KMS-11 (cell line): ENCODE results near the gene LRRC4C.

Experiments used
- H2AFZ ChIP-seq: fragments of 200-600 bp; sonication (generic); 2 replicates; pipeline ENCODE4 v1.6.1; 2016; ENCODE audit warnings: antibody characterized with exemption, mixed run types, low read depth
- H3K27ac ChIP-seq: fragments of 200-600 bp; sonication (generic); 2 replicates; pipeline ENCODE4 v1.6.1; 2016; ENCODE audit warnings: mild to moderate bottlenecking, mixed run types
- H3K27me3 ChIP-seq: fragments of 200-600 bp; sonication (generic); 2 replicates; pipeline ENCODE4 v1.6.1; 2017; ENCODE audit warnings: mild to moderate bottlenecking, low read depth, mixed run types, moderate library complexity; ENCODE audit not compliant: insufficient read depth
- H3K36me3 ChIP-seq: fragments of 200-600 bp; sonication (generic); 2 replicates; pipeline ENCODE4 v1.6.1; 2017; ENCODE audit warnings: mild to moderate bottlenecking, mixed run types; ENCODE audit not compliant: insufficient read depth
- H3K4me1 ChIP-seq: fragments of 200-600 bp; sonication (generic); 2 replicates; pipeline ENCODE4 v1.6.1; 2016; ENCODE audit warnings: mild to moderate bottlenecking, low read depth, mixed run types; ENCODE audit not compliant: poor library complexity, severe bottlenecking
- H3K4me2 ChIP-seq: fragments of 200-600 bp; sonication (generic); 2 replicates; pipeline ENCODE4 v1.7.0; 2016; ENCODE audit warnings: mild to moderate bottlenecking, mixed run types
- H3K4me3 ChIP-seq: fragments of 200-600 bp; sonication (generic); IDR thresholded peaks from 2 replicates; pipeline ENCODE4 v1.6.1; 2017; ENCODE audit warnings: low read depth, low read length, mixed read lengths; ENCODE audit not compliant: insufficient read depth
- H3K79me2 ChIP-seq: fragments of 200-600 bp; sonication (generic); 2 replicates; pipeline ENCODE4 v1.6.1; 2016; ENCODE audit warnings: low read depth, mixed run types; ENCODE audit not compliant: insufficient read depth
- H3K9ac ChIP-seq: fragments of 200-600 bp; sonication (generic); 2 replicates; pipeline ENCODE4 v1.6.1; 2016; ENCODE audit warnings: mild to moderate bottlenecking, mixed run types
- H4K20me1 ChIP-seq: fragments of 200-600 bp; sonication (generic); 2 replicates; pipeline ENCODE4 v1.6.1; 2016; ENCODE audit warnings: mild to moderate bottlenecking, mixed run types; ENCODE audit not compliant: insufficient read depth
- CTCF ChIP-seq: fragments of 200-600 bp; sonication (generic); conservative IDR thresholded peaks from 2 replicates; pipeline ENCODE4 v1.6.1; 2017; ENCODE audit warnings: low read depth, mild to moderate bottlenecking, antibody characterized with exemption, low read length, moderate library complexity, mixed read lengths

LRRC4C gene

GRCh38 chr11:40713083-40713482 lies 746.4 kb downstream of the LRRC4C start:
- H3K9ac ChIP-seq, result no peak overlapping the region
- TF ChIP-seq CTCF, result no peak
- no peak overlapping the region for H2AFZ ChIP-seq
- H3K4me3 ChIP-seq, result no peak overlapping the region
- H3K4me1 ChIP-seq, result no peaks in the 10 kb centered on the region
- no peaks in the 10 kb centered on the region for H3K36me3 ChIP-seq
- H4K20me1 ChIP-seq, result no peaks in the 10 kb centered on the region
- H3K4me2 ChIP-seq, result no peak overlapping the region
- no peaks in the 10 kb centered on the region for H3K27me3 ChIP-seq
- no peak overlapping the region for H3K27ac ChIP-seq
- no peaks in the 10 kb centered on the region for H3K79me2 ChIP-seq

GRCh38 chr11:40701027-40701426 lies 758.4 kb downstream of the LRRC4C start:
- Histone ChIP-seq H3K4me1 (no peaks in the 10 kb centered on the region), H3K4me2 (no peak overlapping the region), H3K9ac (no peak overlapping the region), H4K20me1 (no peaks in the 10 kb centered on the region), H3K4me3 (no peak overlapping the region), H3K79me2 (no peaks in the 10 kb centered on the region), H3K27ac (no peak overlapping the region), H3K27me3 (no peaks in the 10 kb centered on the region), H2AFZ (no peak overlapping the region), H3K36me3 (no peaks in the 10 kb centered on the region)
- TF ChIP-seq CTCF, result no peak

GRCh38 chr11:40689823-40690222 lies 769.6 kb downstream of the LRRC4C start:
- no peaks in the 10 kb centered on the region for H3K36me3 ChIP-seq
- no peaks in the 10 kb centered on the region for H3K4me1 ChIP-seq
- H3K79me2 ChIP-seq, result no peaks in the 10 kb centered on the region
- H2AFZ ChIP-seq, result no peak overlapping the region
- no peak overlapping the region for H3K9ac ChIP-seq
- no peak overlapping the region for H3K4me2 ChIP-seq
- no peak for TF ChIP-seq CTCF
- no peaks in the 10 kb centered on the region for H4K20me1 ChIP-seq
- H3K4me3 ChIP-seq, result no peak overlapping the region
- no peak overlapping the region for H3K27ac ChIP-seq
- H3K27me3 ChIP-seq, result no peaks in the 10 kb centered on the region

- H3K4me2 ChIP-seq, result no peak overlapping the region
- TF ChIP-seq CTCF, result no peak
- no peaks in the 10 kb centered on the region for H3K36me3 ChIP-seq
- no peak overlapping the region for H3K27ac ChIP-seq
- H3K4me1 ChIP-seq, result no peaks in the 10 kb centered on the region
- H2AFZ ChIP-seq, result no peak overlapping the region
- no peak overlapping the region for H3K9ac ChIP-seq
- no peak overlapping the region for H3K4me3 ChIP-seq
- no peaks in the 10 kb centered on the region for H4K20me1 ChIP-seq
- no peaks in the 10 kb centered on the region for H3K27me3 ChIP-seq
- no peaks in the 10 kb centered on the region for H3K79me2 ChIP-seq
Measured at GRCh38 chr11:40688369-40688768, 771.1 kb downstream of the LRRC4C start.

GRCh38 chr11:40686765-40687164 lies 772.7 kb downstream of the LRRC4C start:
- H2AFZ ChIP-seq, result no peak overlapping the region
- no peak overlapping the region for H3K9ac ChIP-seq
- no peak overlapping the region for H3K27ac ChIP-seq
- no peak overlapping the region for H3K4me2 ChIP-seq
- H4K20me1 ChIP-seq, result no peaks in the 10 kb centered on the region
- H3K36me3 ChIP-seq, result no peaks in the 10 kb centered on the region
- TF ChIP-seq CTCF, result no peak
- no peak overlapping the region for H3K4me3 ChIP-seq
- no peaks in the 10 kb centered on the region for H3K27me3 ChIP-seq
- H3K79me2 ChIP-seq, result no peaks in the 10 kb centered on the region
- no peaks in the 10 kb centered on the region for H3K4me1 ChIP-seq
